Astrocyte of the spinal cord (primary cell): ENCODE results near the gene MAZ.
"Not testable (repeated sequence)": the region's sequence is repeated elsewhere in the genome, so short reads cannot be mapped to it uniquely, and the experiment has no call there.

Source experiments
- DNase-seq: peaks from one replicate; pipeline ENCODE4 v3.0.0; 2011; ENCODE audit warnings: low read depth, low spot score
- H3K4me3 ChIP-seq: 2 replicates; pipeline ENCODE4 v1.5.1; 2011; ENCODE audit warnings: low read depth, mild to moderate bottlenecking, low read length, moderate library complexity
- in situ Hi-C: cut with HindIII; loops from 2 replicates; pipeline ENCODE4 v1.10.0; 2017; ENCODE audit warnings: low sequenced_read_pairs
- TF ChIP-seq, protein P1 (sequence below): IDR thresholded peaks from 2 replicates; pipeline ENCODE4 v1.5.1; 2012; ENCODE audit warnings: low read depth, mild to moderate bottlenecking, low read length, inconsistent platforms

Gene MAZ

DNA sequence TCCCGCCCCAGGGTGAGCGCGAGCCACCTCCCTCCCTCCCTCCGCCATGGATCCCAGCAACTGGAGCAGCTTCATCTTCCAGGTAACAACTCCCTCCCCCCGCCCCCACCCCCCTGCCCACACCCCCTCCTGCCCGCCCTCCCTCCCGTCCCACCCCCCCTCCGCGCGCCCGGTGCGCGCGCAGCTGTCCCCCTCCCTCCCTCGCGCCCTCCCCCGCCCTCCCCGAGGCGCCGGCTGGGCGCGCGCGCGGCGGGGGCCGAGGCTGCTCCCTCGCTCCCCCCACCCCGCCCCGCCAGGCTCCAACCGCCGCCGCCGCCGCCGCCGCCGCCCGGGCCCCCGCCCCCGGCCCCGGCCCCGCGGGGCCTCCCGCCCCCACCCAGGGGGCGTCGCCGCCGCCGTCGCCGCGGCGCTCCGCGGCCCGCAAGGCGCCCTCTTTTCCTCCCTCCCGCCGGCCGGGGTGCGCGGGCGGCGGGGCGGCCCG is at the start of gene MAZ:
Gene MAZ, plus strand, starts transcription at position 431 of the 481 bp plus-strand sequence. CDS start 173 bp downstream, outside the sequence.
- TF ChIP-seq, protein P1, sequence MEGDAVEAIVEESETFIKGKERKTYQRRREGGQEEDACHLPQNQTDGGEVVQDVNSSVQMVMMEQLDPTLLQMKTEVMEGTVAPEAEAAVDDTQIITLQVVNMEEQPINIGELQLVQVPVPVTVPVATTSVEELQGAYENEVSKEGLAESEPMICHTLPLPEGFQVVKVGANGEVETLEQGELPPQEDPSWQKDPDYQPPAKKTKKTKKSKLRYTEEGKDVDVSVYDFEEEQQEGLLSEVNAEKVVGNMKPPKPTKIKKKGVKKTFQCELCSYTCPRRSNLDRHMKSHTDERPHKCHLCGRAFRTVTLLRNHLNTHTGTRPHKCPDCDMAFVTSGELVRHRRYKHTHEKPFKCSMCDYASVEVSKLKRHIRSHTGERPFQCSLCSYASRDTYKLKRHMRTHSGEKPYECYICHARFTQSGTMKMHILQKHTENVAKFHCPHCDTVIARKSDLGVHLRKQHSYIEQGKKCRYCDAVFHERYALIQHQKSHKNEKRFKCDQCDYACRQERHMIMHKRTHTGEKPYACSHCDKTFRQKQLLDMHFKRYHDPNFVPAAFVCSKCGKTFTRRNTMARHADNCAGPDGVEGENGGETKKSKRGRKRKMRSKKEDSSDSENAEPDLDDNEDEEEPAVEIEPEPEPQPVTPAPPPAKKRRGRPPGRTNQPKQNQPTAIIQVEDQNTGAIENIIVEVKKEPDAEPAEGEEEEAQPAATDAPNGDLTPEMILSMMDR: no peak
- H3K4me3 ChIP-seq: peak within 1 kb of the TSS; percentile 71
- in situ Hi-C loops: no loop called here
- no peak for DNase-seq

DNA sequence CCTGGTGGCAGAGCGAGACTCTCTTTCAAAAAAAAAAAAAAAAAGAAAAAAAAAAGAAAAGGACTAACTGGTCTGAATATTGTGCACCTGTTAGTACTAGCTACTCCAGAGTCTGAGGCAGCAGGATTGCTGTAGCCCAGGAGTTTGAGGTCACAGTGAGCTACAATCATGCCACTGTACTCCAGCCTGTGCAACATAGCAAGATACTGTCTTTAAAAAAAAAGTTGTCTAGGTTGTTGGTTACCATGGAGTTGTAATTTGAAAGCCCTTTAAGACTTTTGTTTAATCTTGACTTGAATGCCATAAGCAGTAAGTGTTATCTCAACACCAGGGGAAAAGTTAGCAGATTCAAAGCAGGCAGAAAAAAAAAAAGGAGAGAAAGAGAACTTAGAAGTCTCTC is 49.7 kb upstream of the MAZ start:
- in situ Hi-C loops: no loop called here
- no peak for DNase-seq
- no peak overlapping the region for H3K4me3 ChIP-seq
- TF ChIP-seq, protein P1: no peak

DNA sequence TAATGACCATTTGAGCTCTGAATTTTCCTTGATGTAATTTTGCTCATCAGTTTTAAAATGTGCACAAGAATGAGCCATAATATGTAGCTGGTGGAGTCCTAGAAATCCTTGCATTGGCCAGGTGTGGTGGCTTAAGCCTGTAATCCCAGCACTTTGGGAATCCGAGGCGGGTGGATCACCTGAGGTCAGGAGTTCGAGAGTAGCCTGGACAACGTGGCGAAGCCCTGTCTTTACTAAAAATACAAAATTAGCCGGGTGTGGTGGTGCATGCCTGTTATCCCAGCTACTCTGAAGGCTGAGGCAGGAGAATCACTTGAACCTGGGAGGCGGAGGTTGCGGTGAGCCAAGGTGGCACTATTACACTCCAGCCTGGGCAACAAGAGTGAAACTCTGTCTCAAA is 49.2 kb upstream of the MAZ start:
- in situ Hi-C loops, H3K4me3 ChIP-seq: not testable (repeated sequence)

DNA sequence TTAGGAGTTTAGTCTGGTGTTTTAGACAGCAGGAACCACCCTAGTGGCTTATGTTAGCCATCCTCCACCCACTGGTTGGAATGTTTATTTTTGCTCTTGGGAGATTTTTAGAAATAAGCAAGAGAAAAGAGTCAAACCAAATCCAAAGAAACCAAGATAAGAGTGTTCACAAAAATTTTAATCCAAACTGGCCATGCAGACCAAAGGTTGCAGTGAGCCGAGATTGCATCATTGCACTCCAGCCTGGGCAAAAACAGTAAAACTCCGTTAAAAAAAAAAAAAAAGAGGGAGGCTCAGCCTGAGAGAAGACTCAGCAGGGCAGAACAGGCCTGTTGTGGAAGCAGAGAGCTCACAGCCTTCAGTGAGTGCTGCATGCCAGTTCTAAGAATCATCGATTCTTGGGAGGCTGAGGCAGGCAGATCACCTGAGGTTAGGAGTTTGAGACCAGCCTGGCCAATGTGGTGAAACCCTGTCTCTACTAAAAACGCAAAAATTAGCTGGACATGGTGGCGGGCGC is 48.3 kb upstream of the MAZ start:
- in situ Hi-C loops: no loop called here
- no peak overlapping the region for H3K4me3 ChIP-seq
- peak; percentile 36 for DNase-seq
- TF ChIP-seq, protein P1: no peak

More for the DNA sequence above, 49.2 kb upstream of the MAZ start:
- not testable (repeated sequence) for DNase-seq

DNA sequence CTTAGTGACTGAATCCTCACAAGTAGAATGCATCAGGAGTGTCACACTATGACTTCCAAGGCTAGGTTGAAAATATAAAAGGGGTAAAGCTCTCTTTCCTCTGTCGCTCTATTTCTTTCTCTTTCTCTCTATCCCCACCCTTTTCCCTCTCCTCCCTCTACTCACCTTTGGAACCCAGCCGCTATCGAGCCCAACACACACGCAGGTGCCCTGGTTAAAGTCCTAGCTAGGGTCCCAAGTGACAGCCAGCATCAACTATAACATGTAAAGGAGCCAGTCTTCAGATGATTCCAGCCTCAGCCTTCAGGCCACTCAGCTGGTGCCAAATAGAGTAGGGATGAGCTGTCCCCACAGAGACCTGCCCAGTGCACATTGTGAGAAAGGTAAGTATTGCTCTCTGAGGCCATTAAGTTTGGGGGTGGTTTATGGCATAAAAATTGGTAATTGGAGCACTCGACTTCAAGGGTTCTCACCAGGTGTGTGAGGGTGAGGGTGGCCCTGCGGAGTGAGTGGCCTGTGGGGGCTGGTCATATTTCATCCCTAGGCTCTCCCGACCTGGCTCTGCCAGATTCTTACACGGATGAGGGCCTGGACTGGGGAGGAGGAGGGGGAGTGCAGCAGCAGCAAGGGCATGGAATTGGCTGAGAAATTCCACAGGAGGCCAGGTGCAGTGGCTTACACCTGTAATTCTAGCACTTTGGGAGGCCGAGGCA is 45.6 kb upstream of the MAZ start:
- in situ Hi-C loops: no loop called here
- DNase-seq: no peak
- H3K4me3 ChIP-seq: no peak overlapping the region
- TF ChIP-seq, protein P1: no peak

DNA sequence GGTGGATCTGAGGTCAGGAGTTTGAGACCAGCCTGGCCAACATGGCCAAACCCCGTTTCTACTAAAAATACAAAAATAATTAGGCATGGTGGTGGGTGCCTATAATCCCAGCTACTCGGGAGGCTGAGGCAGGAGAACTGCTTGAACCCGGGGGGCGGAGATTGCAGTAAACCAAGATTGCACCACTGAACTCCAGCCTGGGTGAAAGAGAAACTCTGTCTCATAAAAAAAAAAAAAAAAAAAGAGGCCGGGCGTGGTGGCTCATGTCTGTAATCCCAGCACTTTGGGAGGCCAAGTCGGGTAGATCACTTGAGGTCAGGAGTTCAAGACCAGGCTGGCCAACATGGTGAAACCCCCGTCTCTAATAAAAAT is 45.1 kb upstream of the MAZ start:
- H3K4me3 ChIP-seq, in situ Hi-C loops, DNase-seq: not testable (repeated sequence)

DNA sequence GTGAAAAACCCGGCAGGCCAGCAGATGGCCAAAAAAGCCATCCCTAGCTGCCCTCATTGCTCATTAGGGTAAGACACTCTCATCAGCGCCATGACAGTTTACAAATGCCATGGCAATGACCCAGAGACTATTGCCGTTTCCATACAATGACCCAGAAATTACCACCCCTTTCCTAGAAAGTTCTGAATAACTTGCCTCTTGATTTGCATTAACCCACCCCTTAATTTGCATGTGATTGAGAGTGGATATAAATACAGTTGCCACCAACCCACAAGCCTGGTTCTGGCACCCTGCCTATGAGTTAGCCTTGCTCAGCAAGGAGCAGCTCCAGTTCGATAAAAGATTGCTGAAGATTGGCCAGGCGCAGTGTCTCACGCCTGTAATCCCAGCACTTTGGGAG is 44.4 kb upstream of the MAZ start:
- no peak for DNase-seq
- no peak overlapping the region for H3K4me3 ChIP-seq
- in situ Hi-C loops: no loop called here
- TF ChIP-seq, protein P1: no peak
